B cell (primary cell): Measurements from ENCODE around the gene SSBP2. TPM values are rescaled to one million over a fixed set of nuclear protein-coding genes. Genes with fewer than 3 reads are reported as not detected.

ENCODE experiments used
- ATAC-seq: fragments of 200-7000 bp; cut with Tn5 transposase; one replicate; pipeline ENCODE4 v1.10.0; 2021; ENCODE audit warnings: low read depth, mild to moderate bottlenecking, moderate number of reproducible peaks, moderate library complexity
- CTCF ChIA-PET: fragments of 350-600 bp; sonication (Branson Sonifier 250); formaldehyde crosslinking; loops from one replicate; lab custom pipeline; 2021; ENCODE audit warnings: antibody characterized with exemption, inconsistent platforms; lab: Charles Lee
- POLR2A ChIA-PET: fragments of 350-600 bp; sonication (Branson Sonifier 250); formaldehyde crosslinking; loops from one replicate; lab custom pipeline; 2021; ENCODE audit warnings: antibody characterized with exemption; lab: Charles Lee
- DNase-seq: peaks from one replicate; pipeline ENCODE4 v3.0.0; 2013
- H2AFZ ChIP-seq: 2 replicates; pipeline ENCODE4 v1.6.1; 2012; ENCODE audit warnings: mild to moderate bottlenecking, low read depth, low read length; ENCODE audit not compliant: insufficient read depth, poor library complexity, severe bottlenecking
- H3K27ac ChIP-seq, 2 donors: 1 replicate in 1 of 2; 2 replicates in 1 of 2; pipeline ENCODE4 v1.5.1; 2012 to 2013; ENCODE audit warnings: low read length in 2 of 2, mild to moderate bottlenecking in 2 of 2, moderate library complexity in 1 of 2
- H3K27me3 ChIP-seq, 4 experiments: fragments of 200-600 bp in 1 of 4; sonication (generic) in 1 of 4; replicated peaks in 1 of 4; 1 replicate in 2 of 4; 2 replicates in 2 of 4; pipeline versions ENCODE4 v1.6.1 to v1.7.0; 2013 to 2016; ENCODE audit warnings: low read length in 3 of 4, mild to moderate bottlenecking in 2 of 4, mixed read lengths in 1 of 4, moderate library complexity in 1 of 4; ENCODE audit not compliant: insufficient read depth in 4 of 4, control insufficient read depth in 3 of 4; ENCODE audit errors: control extremely low read depth in 1 of 4
- H3K36me3 ChIP-seq, 2 experiments: replicated peaks in 1 of 2; 1 replicate in 1 of 2; 2 replicates in 1 of 2; pipeline versions ENCODE4 v1.6.1 to v1.7.1; 2013; ENCODE audit warnings: low read length in 1 of 2; ENCODE audit not compliant: insufficient read depth in 2 of 2, control insufficient read depth in 1 of 2; ENCODE audit errors: control extremely low read depth in 1 of 2, extremely low read depth in 1 of 2
- H3K4me1 ChIP-seq, 2 donors: fragments of 200-600 bp in 1 of 2; sonication (generic) in 1 of 2; 1 replicate in 1 of 2; 2 replicates in 1 of 2; pipeline versions ENCODE4 v1.5.1 to v1.6.1; 2013 to 2017; ENCODE audit warnings: low read length in 2 of 2; ENCODE audit not compliant: control insufficient read depth in 2 of 2, insufficient read depth in 2 of 2
- H3K4me2 ChIP-seq: replicated peaks from 2 replicates; pipeline ENCODE3; 2012; ENCODE audit warnings: mild to moderate bottlenecking, low read depth, low read length; ENCODE audit not compliant: poor library complexity, severe bottlenecking
- H3K4me3 ChIP-seq, 5 experiments: fragments of 200-600 bp in 1 of 5; sonication (generic) in 1 of 5; 1 replicate in 3 of 5; 2 replicates in 2 of 5; pipeline versions ENCODE4 v1.5.1 to v1.7.0; 2011 to 2016; ENCODE audit warnings: low read length in 4 of 5, mild to moderate bottlenecking in 4 of 5, low read depth in 2 of 5, control low read depth in 1 of 5, moderate library complexity in 1 of 5; ENCODE audit not compliant: insufficient read depth in 1 of 5; ENCODE audit errors: control extremely low read depth in 1 of 5, extremely low read depth in 1 of 5
- H3K79me2 ChIP-seq: fragments of 200-600 bp; sonication (generic); one replicate; pipeline ENCODE4 v1.6.0; 2016; ENCODE audit warnings: low read length; ENCODE audit not compliant: control insufficient read depth, insufficient read depth
- H3K9ac ChIP-seq: fragments of 200-600 bp; sonication (generic); 2 replicates; pipeline ENCODE4 v1.6.1; 2017; ENCODE audit warnings: mild to moderate bottlenecking, low read length, moderate library complexity
- H3K9me3 ChIP-seq, 3 donors: one replicate each; pipeline versions ENCODE4 v1.6.1 to v1.7.1; 2013; ENCODE audit warnings: low read length in 2 of 3; ENCODE audit not compliant: control insufficient read depth in 2 of 3, insufficient read depth in 1 of 3; ENCODE audit errors: control extremely low read depth in 1 of 3
- H4K20me1 ChIP-seq: 2 replicates; pipeline ENCODE4 v1.6.0; 2012; ENCODE audit warnings: mild to moderate bottlenecking, low read length; ENCODE audit not compliant: insufficient read depth, control insufficient read depth, poor library complexity, severe bottlenecking
- H3K27ac Mint-ChIP-seq: one replicate; pipeline ENCODE4 v1.8.0; 2021; ENCODE audit warnings: mixed read lengths
- H3K27me3 Mint-ChIP-seq: one replicate; pipeline ENCODE4 v1.8.0; 2021; ENCODE audit warnings: mixed read lengths
- H3K4me1 Mint-ChIP-seq: one replicate; pipeline ENCODE4 v1.8.0; 2021; ENCODE audit warnings: mixed read lengths
- H3K4me3 Mint-ChIP-seq: one replicate; pipeline ENCODE4 v1.8.0; 2021; ENCODE audit warnings: mixed read lengths
- H3K9me3 Mint-ChIP-seq: one replicate; pipeline ENCODE4 v1.8.0; 2022; ENCODE audit warnings: mixed read lengths; ENCODE audit not compliant: insufficient read depth
- CTCF ChIP-seq: fragments of 200-600 bp; IDR thresholded peaks from one replicate; pipeline ENCODE4 v1.8.0; 2022; ENCODE audit warnings: antibody characterized with exemption, mild to moderate bottlenecking
- EZH2 ChIP-seq: IDR thresholded peaks from 2 replicates; pipeline ENCODE4 v1.6.1; 2012; ENCODE audit warnings: borderline replicate concordance, low read depth, mild to moderate bottlenecking, moderate library complexity, low read length; ENCODE audit not compliant: insufficient read depth, poor library complexity, severe bottlenecking
- WGBS: methylation state at CpG from one replicate; pipeline ENCODE4 v1.1.5; 2013; ENCODE audit warnings: missing lambda C conversion rate; ENCODE audit not compliant: insufficient coverage; 5-methylcytosine and 5-hydroxymethylcytosine counted together
- intact Hi-C: fragments of 100-400 bp; cut with micrococcal nuclease; formaldehyde crosslinking; loops from one replicate; pipeline ENCODE4 v1.10.0; 2022
- polyA plus RNA-seq: library from polyadenylated mRNA; depleted of rRNA; stranded (reverse); fragments of >200 nt; gene quantifications from 2 replicates; pipeline ENCODE4 v1.2.3, GENCODE V29; 2012
- total RNA-seq, 2 donors: library from RNA; stranded (reverse); fragments of 120-200 nt in 1 of 2; gene quantifications; 1 replicate in 1 of 2; 2 replicates in 1 of 2; pipeline versions ENCODE4 v1.2.3 to v1.2.4, GENCODE V29; 2013 to 2022

Gene SSBP2
- total and polyA plus RNA-seq, 2 donors (not counting 1 experiment from before 2014, with no cell fraction given) = 40.9 to 49.6 TPM

- Histone ChIP-seq H3K9ac (no peak overlapping the region), H3K27me3 (no peaks in the 10 kb centered on the region), H3K4me2 (no peak overlapping the region), H3K4me3 (no peak overlapping the region), H3K79me2 (no peaks in the 10 kb centered on the region), H3K4me1 (no peaks in the 10 kb centered on the region), H2AFZ (no peak overlapping the region), H3K27ac (no peak overlapping the region), H4K20me1 (no peaks in the 10 kb centered on the region), H3K36me3 (peaks cover 0 to 6% of the 10 kb centered on the region in 2 experiments), H3K9me3 (no peaks in the 10 kb centered on the region)
- ATAC-seq (no peak), DNase-seq (no peak)
- H3K9me3 Mint-ChIP-seq = no peaks in the 10 kb centered on the region
- H3K27me3 Mint-ChIP-seq = no peaks in the 10 kb centered on the region
- H3K27ac Mint-ChIP-seq = peak overlapping the region; percentile 3
- H3K4me3 Mint-ChIP-seq = no peak overlapping the region
- POLR2A ChIA-PET = no interaction called here
- H3K4me1 Mint-ChIP-seq = peaks cover 4% of the 10 kb centered on the region
- no CpG with 5 or more reads among the region's 3 CpGs for WGBS
- TF ChIP-seq CTCF (no peak), EZH2 (no peak)
- CTCF ChIA-PET = interaction anchor here (1.2 to 8.3 kb wide), 5 partner anchors 13 to 797 kb away, joined by 3 to 83 read pairs (median 5); no protein-coding TSS in a partner anchor
- intact Hi-C loops = loop anchor here (5.0 to 10.0 kb wide), 4 partner anchors 326 to 546 kb away; partner anchors contain the start of genes ATG10 and SSBP2
Observed at GRCh38 chr5:81428446-81428845, 322.5 kb downstream of the SSBP2 start.

- Histone ChIP-seq H3K4me3 (no peak overlapping the region), H3K4me1 (no peaks in the 10 kb centered on the region), H3K27me3 (no peaks in the 10 kb centered on the region), H3K9ac (no peak overlapping the region), H2AFZ (no peak overlapping the region), H3K4me2 (no peak overlapping the region), H3K27ac (no peak overlapping the region), H4K20me1 (no peaks in the 10 kb centered on the region), H3K9me3 (no peaks in the 10 kb centered on the region), H3K79me2 (no peaks in the 10 kb centered on the region), H3K36me3 (peaks cover 0 to 6% of the 10 kb centered on the region in 2 experiments)
- peak overlapping the region; percentile 20 for H3K27ac Mint-ChIP-seq
- no peak for ATAC-seq
- peaks cover 4% of the 10 kb centered on the region for H3K4me1 Mint-ChIP-seq
- CTCF ChIA-PET = interaction anchor here (1.7 to 8.3 kb wide), 5 partner anchors 20 to 798 kb away, joined by 5 to 83 read pairs (median 16); no protein-coding TSS in a partner anchor
- no peaks in the 10 kb centered on the region for H3K27me3 Mint-ChIP-seq
- H3K4me3 Mint-ChIP-seq = no peak overlapping the region
- H3K9me3 Mint-ChIP-seq = no peaks in the 10 kb centered on the region
- TF ChIP-seq EZH2 = no peak
- TF ChIP-seq CTCF = no peak
- WGBS = no CpG with 5 or more reads among the region's 1 CpG
- intact Hi-C loops = loop anchor here (5.0 to 10.0 kb wide), 4 partner anchors 327 to 547 kb away; partner anchors contain the start of genes ATG10 and SSBP2
- POLR2A ChIA-PET = no interaction called here
- DNase-seq = no peak
Observed at GRCh38 chr5:81427566-81427965, 323.3 kb downstream of the SSBP2 start.
